Activated T-cell treated with anti-CD3 and anti-CD28 coated beads, Interleukin-2, amount 50 U/mL, for 1 hour (primary cell): ENCODE results near the gene XXYLT1.

Source experiments
- DNase-seq: peaks from one replicate; pipeline ENCODE4 v3.0.0-alpha.2; 2020

XXYLT1 gene

DNA sequence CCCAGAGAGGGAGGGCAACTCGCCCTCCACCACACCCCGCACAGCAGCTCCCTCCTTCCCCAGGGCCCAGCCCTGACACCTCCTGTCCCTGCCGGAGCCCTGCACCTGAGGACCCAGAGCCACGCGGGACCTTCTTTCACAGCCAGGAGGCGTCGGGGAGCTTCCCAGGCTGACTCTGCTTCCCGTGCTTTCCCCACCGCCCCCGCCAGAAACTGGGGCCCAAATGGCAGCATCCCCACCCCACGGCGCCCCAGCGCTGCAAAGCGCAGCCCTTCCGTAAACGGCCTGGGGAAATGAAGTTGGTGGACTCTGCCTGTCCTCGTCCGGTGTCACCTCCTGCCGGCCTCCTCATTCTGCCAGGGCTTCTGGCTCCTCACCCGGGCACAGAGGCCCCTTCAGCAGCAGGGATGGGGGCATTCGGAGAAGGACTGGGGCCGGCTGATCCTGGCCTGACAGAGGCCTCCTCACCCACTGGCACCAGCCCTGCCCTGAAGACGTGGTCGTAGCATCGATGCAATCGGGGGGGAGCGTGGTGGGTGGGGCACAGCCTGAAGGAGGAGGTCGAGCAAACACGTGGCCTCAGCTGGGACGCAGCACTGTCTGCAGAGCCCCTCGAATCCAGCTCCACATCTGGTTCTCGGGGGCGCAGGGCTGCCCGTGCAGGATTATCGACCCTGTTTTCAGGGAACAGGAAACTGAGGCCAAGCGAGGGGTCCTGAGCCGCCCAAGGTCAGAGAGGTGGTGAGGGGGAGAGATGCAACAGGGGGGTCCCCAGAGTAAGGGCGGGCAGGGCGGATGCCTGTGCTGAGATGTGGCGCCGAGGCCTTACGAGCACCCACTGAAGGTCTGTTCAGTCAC lies 235.4 kb downstream of the XXYLT1 start:
- no peak for DNase-seq

DNA sequence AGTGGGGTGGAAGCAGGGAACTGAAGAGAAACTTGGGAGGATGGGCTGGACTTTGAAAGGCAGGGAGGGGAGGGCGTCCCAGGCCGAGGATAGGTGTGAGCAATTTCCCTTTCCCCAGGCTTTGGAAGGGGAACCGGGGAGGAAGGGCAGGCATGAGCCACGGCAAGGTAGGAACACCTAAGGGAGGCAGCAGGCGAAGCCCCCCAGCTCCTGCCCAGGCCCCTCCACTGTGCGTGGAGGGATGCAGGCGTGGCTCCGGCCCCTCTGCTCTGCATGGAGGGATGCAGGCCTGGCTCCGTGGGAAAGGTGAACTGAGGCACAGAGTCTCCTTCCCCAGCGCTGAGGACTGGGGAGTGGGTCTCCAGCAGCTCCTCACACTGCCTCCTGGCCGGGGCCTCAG lies 236.4 kb downstream of the XXYLT1 start:
- no peak for DNase-seq

DNA sequence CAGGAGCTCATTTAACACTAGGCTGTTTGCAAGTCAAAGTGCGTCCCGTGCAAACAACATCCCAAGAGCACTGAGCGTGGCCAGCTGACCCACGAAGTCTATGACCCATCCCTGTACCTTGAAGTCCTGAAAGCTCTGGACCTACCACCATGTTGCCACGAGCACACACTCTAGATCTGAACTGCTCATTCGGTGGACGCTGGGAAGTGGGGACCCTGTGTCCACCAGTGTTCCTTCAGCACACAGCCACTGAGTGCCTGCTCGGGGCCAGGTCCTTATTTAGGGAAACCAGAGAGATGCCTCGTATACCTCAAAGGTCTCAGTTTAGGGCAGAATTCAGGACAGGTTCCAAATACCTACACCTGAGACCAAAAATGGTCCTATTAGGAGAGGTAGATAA lies 236.9 kb downstream of the XXYLT1 start:
- no peak for DNase-seq

DNA sequence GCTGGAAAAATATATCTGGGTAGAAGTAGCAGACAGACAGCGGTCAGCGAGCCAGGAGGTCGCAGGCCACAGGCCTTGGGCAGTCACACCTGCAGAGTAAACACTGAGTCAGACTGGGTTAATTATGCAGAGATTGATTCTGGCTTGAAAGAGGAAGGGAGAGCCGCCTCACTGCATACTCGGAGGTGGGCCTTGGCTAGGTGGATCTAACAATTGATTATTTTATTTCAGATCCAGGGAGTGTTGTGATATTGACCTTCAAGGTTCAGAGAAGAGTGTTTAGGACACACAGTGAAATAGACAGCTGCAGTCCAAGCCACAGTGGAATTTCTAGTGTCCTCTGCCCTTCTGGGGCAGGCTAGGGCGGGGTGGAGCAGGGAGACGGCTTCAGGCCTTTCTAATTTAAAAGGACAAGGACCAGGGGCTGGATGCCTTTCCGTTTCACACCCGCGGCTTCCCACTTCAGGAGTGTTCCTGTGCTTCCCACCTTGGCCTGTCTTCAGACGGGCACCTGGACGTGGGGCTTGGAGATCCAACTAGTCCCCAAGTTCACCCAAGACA lies 237.3 kb downstream of the XXYLT1 start:
- no peak for DNase-seq

DNA sequence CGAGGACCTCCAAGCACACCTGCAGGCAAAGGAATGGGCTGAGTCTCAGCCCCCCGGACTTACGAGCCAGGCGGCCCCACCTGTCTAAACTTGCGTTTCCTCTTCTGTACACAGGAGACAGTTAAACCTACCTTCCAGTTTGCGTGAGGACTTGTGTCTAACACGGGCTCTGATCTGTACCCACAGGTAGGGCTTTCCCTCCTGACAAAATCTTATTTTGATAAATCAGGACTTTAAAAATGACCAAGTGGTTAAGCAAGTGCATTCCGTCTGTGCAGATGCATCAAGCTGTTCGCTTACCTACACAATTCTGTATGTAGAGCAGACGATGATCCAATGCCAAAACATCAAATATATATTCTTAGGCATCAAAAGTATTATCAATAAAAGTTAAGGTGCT lies 238.0 kb downstream of the XXYLT1 start:
- DNase-seq: no peak

DNA sequence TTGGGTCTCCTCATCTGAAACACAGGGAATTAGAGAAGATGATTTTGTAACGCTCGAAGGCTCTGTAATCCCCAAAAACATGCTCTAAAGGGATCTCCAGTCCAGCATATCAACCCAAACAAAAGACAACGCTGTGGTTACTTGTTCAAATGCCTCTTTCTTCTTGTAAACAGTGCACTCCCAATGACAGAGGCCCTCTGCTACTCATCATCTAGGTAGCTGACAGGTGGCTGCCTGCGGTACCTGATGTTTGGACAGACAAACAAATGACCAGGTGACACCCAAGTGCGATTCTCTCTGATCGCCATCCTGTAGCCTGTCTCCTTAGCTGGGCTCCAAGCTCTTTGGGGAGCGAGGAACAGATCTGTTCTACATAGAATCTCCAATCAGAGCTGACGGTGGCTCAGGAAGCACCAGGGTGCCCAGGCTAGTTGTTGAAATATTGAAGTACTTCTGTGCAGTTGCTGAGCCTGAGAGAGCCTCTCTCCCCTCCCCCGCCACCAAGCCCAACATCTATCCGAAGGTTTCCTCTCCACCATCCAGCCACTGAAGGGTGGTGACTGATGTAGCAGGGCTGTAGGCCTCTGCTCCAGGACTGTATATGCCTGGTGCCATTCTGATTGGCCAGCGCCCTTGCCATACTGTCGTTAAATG lies 238.7 kb downstream of the XXYLT1 start:
- DNase-seq: no peak

DNA sequence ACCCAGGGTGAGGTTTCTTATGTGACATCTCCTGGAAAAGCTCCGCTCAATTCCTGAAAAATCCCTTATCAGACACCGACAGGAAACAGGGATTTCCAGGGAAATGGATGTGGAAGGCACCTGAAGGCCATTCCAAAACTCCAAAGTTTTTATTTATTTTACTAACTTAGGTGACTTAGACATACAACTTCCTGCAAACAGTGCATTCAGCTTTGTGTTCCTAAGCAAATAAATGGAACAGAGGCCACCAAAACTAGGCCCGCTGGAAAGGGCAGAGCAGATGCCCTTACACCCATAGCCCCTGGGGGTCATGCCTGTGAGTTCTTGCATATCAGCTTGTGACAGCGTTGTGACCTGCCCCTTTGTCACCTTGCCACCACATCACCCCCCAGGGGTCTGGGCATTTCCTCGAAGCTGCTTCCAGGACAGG lies 239.4 kb downstream of the XXYLT1 start:
- DNase-seq: no peak

DNA sequence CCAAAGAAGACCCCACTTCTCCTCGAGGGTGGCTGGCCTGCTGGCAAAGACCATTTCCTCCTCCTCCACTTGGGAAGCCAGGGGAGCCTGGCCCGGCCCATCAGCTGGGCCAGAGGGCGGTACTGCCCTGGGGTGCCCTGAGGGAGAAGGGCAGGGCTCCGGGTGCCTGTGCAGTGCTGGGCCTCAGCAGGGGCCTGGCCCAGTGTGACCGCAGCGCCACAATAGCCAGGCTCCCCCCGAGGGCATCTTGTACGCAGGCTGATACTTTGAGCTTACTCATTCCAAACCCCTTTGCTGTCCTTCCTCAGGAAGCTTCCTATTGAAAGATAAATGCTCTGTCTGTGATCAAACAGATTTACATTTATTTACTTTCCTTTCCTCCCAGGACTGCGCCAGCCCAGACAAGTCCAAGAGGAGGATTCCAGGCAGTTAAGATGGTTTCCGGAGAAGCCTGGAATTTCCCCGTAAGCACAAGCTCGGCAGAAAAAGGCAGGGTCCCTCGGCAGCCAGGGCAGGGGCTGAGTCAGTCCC lies 240.1 kb downstream of the XXYLT1 start:
- DNase-seq: no peak

DNA sequence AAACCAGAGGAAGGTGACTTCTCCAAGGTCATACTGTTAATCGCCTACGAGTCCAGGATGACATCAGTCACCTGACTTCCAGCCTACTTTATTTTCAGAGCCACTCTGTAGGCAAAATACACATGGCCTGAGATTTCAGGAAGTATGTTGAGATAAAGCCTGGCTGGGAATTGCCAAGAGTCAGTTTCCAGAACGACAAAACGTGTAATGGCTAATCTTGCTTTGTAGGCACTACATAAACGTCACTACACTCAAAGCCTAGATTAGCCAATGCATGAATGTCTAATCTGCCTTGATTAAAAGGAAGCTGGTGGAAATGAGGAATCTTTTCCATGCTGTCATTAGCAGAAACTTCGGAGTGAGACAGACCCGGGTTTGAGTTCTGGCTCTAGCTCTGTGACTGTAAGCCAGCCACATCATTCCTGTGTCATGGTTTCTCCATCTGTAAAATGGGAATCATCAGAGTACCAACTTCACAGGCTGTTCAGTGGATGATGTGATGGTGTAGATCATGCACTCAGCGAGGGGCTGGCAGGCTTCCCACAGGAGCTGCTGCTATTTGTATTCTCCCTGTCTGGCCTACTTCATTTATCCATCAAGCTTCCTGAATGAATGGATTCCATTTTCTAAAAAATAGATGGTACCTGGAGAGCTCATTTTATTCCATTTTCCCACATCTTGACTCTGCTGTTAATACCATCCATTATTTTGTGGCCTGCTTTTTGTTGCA lies 241.9 kb downstream of the XXYLT1 start:
- no peak for DNase-seq

DNA sequence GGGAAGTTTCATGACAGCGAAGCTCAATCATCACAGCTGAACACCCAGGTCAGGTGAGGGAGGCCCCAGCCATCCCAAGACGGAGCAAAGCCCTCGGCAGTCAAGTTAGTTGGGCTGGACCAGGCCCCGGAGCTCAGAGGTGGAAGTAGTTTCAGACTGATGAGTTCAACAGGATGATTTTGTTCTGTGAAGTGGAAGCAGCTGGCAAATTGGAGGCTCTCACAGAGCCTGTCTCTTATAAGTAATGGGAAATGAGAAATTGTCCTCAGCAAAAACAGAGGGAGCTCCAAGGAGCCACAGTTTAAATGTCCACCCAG lies 245.1 kb downstream of the XXYLT1 start:
- DNase-seq: no peak

DNA sequence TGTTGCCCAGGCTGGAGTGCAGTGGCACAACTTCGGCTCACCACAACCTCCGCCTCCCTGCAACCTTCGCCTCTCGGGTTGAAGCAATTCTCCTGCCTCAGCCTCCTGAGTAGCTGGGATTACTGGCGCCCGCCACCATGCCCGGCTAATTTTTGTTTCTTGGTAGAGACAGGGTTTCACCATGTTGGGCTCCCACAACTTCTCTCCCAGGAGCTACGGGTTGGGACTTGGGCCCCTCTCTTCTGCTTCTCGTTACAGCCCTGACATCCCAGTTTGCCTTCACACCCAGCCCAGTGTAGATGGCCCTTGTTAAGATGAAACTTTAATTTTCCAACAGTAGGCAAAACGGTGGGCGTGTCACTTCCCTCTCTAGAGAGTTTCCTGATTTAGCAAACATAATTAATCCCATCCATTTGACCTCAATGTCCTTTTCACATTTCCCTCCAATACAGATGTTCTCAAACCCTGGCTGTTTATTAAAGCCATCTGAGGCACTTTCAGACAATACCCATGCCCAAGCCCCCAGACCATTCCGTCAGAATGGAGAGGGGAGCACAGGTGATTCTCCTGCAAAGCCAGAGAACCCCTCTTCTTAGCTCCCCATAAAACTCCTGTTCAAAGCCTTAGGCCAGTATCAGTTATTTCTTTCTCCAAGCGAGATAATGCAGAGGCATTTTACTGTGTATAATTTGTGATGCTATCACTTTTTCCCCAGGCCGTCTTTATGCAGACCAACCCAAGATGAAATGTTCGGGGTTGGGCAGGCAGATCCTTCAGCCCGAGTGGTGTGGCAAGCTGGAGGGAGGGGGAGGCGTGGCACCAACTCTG lies 245.7 kb downstream of the XXYLT1 start:
- no peak for DNase-seq

DNA sequence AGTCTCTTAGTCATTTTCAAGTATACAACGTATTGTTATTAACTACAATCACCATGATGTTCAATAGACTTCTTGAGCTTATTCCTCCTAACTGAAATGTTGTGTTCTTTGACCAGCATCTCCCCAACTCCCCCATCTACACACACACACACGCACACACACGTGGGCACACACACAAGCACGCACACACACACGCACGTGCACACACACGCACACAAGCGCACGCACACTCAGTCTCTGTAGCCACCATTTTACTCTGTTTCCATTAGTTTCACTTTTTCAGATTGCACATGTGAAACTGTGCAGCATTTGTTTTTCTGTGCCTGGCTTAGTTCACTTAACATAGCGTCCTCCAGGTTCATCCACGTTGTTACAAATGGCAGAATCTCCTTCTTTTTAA lies 247.0 kb downstream of the XXYLT1 start:
- no peak for DNase-seq

DNA sequence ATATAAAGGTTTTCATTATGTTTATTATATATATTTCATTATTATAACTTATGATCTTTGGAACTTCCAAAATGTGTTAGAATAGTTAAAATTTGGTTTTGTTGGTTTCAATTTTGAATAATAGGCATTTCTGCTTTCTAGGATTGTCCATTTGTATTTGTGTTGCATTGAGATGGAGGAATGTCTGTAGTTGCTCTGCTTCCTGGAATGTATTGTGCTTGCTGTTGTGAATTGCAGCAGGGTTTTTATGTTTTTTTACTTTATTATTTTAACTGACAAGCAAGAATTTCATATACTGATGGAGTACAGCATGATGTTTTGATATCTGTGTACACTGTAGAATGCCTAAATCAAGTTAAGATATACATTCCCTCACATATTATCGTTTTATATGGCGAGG lies 247.4 kb downstream of the XXYLT1 start:
- DNase-seq: no peak

DNA sequence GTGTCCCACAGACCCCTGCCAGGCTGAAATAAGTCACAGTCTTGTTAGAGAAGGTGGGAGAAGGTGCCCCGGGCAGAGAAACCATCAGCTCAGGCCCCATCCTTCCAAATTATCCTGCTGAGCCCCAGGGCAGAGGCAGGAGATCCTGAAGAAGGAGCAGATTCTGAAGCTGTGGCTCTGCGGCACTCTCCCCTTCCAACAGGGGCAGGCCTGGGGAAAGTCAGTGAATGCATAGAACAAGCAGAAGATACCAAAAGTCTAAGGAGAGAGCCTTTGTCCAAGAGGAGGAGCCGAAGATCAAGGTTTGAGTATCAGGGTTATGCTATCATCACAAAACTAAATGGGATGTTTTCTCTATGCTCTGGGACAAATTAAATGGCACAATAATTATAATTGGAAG lies 249.3 kb downstream of the XXYLT1 start:
- no peak for DNase-seq

DNA sequence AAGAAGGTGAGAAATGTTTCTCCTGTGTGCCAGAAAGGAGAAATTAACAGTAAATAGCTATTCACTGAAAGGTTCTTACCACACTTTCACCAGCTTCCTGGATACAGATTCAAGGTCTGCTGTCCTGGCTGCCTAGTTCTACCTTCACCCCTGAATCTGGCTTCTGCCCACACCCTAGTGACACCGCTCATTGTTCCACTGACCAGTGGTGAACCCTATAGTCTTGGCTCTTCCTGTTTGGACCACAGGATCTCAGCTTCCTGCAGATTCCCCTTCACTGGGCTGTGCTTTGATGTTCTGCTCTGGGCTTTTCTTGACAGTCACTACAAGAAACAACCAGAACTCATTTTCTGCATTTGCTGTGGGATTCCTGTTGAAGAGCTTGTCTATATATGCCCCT lies 250.0 kb downstream of the XXYLT1 start:
- no peak for DNase-seq

DNA sequence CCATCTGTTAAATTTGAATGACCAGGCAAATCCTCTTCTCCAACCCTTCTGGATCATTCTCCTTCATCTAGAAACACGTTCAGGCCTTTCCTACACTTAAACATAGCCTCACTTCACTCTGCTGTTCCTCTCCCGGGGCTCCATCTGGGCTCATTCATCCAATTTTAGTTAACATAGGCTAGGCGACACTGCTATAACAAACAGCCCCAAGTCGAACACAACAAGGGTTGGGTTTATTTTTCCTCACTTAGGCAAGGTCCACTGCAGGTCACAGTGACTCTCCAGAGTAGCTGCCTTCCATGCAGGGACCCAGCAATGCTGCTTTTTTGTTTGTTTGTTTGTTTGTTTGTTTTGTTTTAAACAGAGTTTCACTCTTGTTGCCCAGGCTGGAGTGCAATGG lies 250.8 kb downstream of the XXYLT1 start:
- DNase-seq: no peak

DNA sequence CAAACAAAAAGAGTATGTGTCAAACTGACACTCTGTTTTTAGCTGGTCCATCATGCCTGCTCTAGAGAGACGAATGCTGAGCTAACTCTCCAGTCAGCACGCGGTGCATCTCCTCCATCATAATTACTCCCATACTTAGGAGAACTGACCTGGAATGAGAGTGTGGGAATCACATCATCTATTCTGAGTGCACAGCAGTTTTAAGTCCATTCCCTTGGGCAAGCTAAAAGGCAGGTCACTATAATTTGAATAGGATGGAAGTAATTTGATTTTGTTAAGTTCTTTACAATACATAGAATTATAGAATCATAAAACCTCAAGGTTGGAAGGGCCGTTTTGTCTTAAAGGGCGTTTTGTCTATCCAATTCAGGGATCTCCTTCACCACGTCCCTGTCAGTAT lies 251.6 kb downstream of the XXYLT1 start:
- no peak for DNase-seq
